Stimulated activated naive CD8-positive, alpha-beta T cell treated with anti-CD3 and anti-CD28 coated beads, Interleukin-15, Interleukin-2, amounts not matched to agents 100 ng/mL and 50 ng/mL, for 24 hours (primary cell): ENCODE measurements around the gene BTNL2.
"Not testable (repeated sequence)": the region's sequence is repeated elsewhere in the genome, so short reads cannot be mapped to it uniquely, and the experiment has no call there.

Experiments used
- H3K27ac Mint-ChIP-seq: one replicate; pipeline ENCODE4 v1.8.0; 2021; ENCODE audit warnings: mild to moderate bottlenecking, mixed read lengths
- H3K27me3 Mint-ChIP-seq: one replicate; pipeline ENCODE4 v1.8.0; 2021; ENCODE audit warnings: mixed read lengths
- H3K36me3 Mint-ChIP-seq: one replicate; pipeline ENCODE4 v1.8.0; 2021; ENCODE audit warnings: low read depth, mixed read lengths
- H3K4me1 Mint-ChIP-seq: one replicate; pipeline ENCODE4 v1.8.0; 2021; ENCODE audit warnings: low read depth, mixed read lengths
- H3K4me3 Mint-ChIP-seq: one replicate; pipeline ENCODE4 v1.8.0; 2021; ENCODE audit warnings: mild to moderate bottlenecking, mixed read lengths
- H3K9me3 Mint-ChIP-seq: one replicate; pipeline ENCODE4 v1.8.0; 2021; ENCODE audit warnings: mixed read lengths

BTNL2 gene

DNA sequence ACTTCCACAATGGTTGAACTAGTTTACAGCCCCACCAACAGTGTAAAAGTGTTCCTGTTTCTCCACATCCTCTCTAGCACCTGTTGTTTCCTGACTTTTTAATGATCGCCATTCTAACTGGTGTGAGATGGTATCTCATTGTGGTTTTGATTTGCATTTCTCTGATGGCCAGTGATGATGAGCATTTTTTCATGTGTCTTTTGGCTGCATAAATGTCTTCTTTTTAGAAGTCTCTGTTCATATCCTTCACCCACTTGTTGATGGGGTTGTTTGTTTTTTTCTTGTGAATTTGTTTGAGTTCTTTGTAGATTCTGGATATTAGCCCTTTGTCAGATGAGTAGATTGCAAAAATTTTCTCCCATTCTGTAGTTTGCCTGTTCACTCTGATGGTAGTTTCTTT is 47.8 kb downstream of the BTNL2 start:
- not testable (repeated sequence) for H3K9me3 Mint-ChIP-seq, H3K27ac Mint-ChIP-seq, H3K4me3 Mint-ChIP-seq, H3K36me3 Mint-ChIP-seq, H3K27me3 Mint-ChIP-seq, H3K4me1 Mint-ChIP-seq

DNA sequence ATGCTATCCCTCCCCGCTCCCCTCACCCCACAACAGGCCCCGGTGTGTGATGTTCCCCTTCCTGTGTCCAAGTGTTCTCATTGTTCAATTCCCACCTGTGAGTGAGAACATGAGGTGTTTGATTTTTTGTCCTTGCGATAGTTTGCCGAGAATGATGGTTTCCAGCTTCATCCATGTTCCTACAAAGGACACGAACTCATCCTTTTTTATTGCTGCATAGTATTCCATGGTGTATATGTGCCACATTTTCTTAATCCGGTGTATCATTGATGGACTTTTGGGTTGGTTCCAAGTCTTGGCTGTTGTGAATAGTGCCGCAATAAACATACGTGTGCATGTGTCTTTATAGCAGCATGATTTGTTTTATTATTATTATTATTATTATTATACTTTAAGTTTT is 48.4 kb downstream of the BTNL2 start:
- H3K36me3 Mint-ChIP-seq, H3K4me1 Mint-ChIP-seq, H3K4me3 Mint-ChIP-seq, H3K27ac Mint-ChIP-seq, H3K9me3 Mint-ChIP-seq, H3K27me3 Mint-ChIP-seq: not testable (repeated sequence)

DNA sequence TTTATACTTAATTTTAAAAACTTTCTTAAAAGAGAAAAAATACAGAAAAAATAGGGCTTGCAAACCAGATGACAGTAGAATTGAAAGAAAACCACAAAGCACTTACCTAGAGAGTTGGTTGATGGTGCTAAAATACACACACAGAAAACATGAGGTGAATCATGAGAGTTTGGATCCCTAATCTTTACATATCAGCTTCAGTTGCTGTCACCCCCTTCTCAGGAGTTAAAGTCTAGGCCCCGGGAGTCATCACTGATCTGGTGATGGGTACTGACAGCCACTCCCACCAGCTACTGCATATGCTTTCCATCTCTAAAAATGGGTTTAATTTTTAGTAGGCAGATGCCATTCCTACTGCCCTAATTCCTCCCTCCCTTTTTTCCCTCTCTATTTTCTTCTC is 52.0 kb downstream of the BTNL2 start:
- H3K4me3 Mint-ChIP-seq: no peak overlapping the region
- no peak overlapping the region for H3K27ac Mint-ChIP-seq
- H3K27me3 Mint-ChIP-seq: peaks cover 8% of the 10 kb centered on the region
- H3K4me1 Mint-ChIP-seq: no peaks in the 10 kb centered on the region
- no peaks in the 10 kb centered on the region for H3K9me3 Mint-ChIP-seq
- H3K36me3 Mint-ChIP-seq: no peaks in the 10 kb centered on the region

DNA sequence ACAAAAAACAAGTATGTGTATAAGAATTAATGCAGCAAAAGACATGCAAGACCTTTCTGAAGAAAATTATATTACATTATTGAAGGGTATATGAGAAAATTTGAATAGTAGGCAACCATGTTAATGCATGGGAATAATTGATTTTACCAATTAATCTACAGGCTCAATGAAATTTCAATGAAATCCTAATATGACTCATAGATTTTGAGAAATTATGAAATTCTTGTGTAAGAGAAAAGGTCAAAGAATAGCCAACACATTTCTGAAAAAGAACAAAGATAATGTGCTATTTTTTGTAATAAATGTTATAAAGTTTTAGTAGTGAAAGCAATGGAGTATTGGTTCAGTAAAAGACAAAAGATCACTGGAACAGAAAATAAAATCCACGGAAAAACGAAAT is 53.6 kb downstream of the BTNL2 start:
- Mint-ChIP-seq H3K4me1 (no peaks in the 10 kb centered on the region), H3K27ac (no peak overlapping the region), H3K27me3 (peaks cover 17% of the 10 kb centered on the region), H3K4me3 (no peak overlapping the region), H3K9me3 (no peaks in the 10 kb centered on the region), H3K36me3 (no peaks in the 10 kb centered on the region)
